Sciatic nerve (tissue), 2 donors: ENCODE data around the gene TANGO6. TPM values are rescaled to one million over a fixed set of nuclear protein-coding genes. Genes with fewer than 3 reads are reported as not detected.

Experiments used
- ATAC-seq: fragments of 200-7000 bp; cut with Tn5 transposase; one replicate; pipeline ENCODE4 v1.9.1; 2020; ENCODE audit warnings: mild to moderate bottlenecking, moderate library complexity
- DNase-seq: peaks from one replicate; pipeline ENCODE4 v3.0.0-alpha.2; 2020; ENCODE audit warnings: low spot score
- intact Hi-C: fragments of 100-400 bp; cut with DNase I; formaldehyde crosslinking; loops from one replicate; pipeline ENCODE4 v1.14.2; 2022
- total RNA-seq: library from RNA; stranded (reverse); fragmentation: NEBNext Ultra II Directional; extraction: Animal tissue kit (Norgen Biotek cat#: 25700); gene quantifications from one replicate; pipeline ENCODE4 v1.2.1, GENCODE V29; 2021
- donor health status: DM: no; HTN: no; CAD: no.
- donor health status: DM: no; HTN: no; CAD: no.

The TANGO6 gene
- total RNA-seq, 1 donor from 2014 or later, result 31.1 TPM

- no peak for DNase-seq
- intact Hi-C loops, result no loop called here
- no peak for ATAC-seq
These were observed 227.7 kb downstream of the TANGO6 start for GRCh38 chr16:69071036-69071435.

GRCh38 chr16:69072640-69072974 is 229.3 kb downstream of the TANGO6 start:
- intact Hi-C loops, result no loop called here
- DNase-seq (no peak), ATAC-seq (no peak)

DNA sequence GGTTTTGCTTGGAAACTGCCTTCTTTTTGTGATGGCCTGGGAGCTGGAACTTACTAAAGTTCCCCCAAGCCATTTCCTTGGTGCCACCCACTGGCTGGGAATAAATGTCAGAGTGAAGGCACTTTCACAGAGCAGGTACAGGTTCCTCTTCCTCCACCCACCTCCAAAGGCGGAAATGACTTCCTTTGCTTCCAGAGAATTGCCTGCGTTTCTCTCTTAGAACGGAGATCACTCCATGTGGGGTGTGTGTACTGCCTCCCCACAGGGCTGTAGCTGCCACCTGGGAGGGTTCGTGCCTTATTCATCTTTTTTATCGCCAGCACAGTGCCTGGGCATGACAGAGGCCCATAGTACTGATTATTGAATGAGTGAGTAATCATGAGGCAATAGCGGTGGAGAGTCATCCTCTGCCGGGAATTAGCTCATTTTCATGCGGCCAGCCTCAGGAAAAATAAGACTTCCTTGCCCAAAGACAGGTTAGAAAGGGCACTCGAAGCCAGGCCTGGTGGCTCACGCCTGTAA is 229.9 kb downstream of the TANGO6 start:
- no peak for DNase-seq
- intact Hi-C loops, result no loop called here
- no peak for ATAC-seq

- intact Hi-C loops, result no loop called here
- DNase-seq (no peak), ATAC-seq (no peak)
These were observed 233.9 kb downstream of the TANGO6 start for GRCh38 chr16:69077251-69077650.

- no peak for ATAC-seq
- intact Hi-C loops, result no loop called here
- DNase-seq, result no peak
These were observed 234.7 kb downstream of the TANGO6 start for GRCh38 chr16:69078073-69078472.

- intact Hi-C loops, result no loop called here
- ATAC-seq (no peak), DNase-seq (no peak)
These were observed 236.4 kb downstream of the TANGO6 start for GRCh38 chr16:69079697-69080096.

DNA sequence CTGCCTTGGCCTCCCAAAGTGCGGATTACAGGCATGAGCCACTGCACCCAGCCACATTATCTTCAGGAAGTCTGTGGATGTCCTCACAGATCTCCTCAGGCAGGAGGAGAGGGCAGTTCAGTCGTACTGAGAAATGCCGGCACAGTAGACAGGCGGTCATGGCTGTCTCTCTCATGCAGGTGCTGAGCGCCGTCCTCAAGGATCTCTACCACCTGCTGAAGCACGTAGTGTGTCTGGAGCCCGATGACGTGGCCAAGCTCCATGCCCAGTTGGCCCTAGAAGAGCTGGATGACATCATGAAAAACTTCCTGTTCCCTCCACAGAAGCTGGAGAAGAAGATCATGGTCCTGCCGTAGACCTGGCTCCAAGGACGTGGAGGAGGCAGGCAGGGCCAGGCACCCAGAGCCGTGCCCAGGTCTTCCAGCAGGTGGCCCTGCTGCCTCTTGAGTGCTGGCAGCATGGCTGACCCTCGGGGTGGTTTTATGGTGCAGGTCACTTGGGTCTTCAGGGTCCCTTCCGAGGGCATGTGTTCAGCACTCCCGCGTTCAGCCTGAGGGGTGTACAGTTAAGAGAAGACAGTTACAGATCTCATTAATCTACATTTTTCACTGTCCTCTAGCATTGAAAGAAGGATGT is 240.1 kb downstream of the TANGO6 start:
- intact Hi-C loops, result no loop called here
- DNase-seq, result no peak
- no peak for ATAC-seq

- ATAC-seq (no peak), DNase-seq (no peak)
- intact Hi-C loops, result no loop called here
These were observed 241.0 kb downstream of the TANGO6 start for GRCh38 chr16:69084289-69084688.

GRCh38 chr16:69085032-69085695 is 241.8 kb downstream of the TANGO6 start:
- no peak for ATAC-seq
- intact Hi-C loops, result no loop called here
- no peak for DNase-seq

GRCh38 chr16:69087161-69087581 is 243.8 kb downstream of the TANGO6 start:
- intact Hi-C loops, result no loop called here
- DNase-seq, result no peak
- no peak for ATAC-seq

GRCh38 chr16:69088684-69089083 is 245.4 kb downstream of the TANGO6 start:
- intact Hi-C loops, result no loop called here
- DNase-seq (no peak), ATAC-seq (no peak)

GRCh38 chr16:69089091-69089910 is 246.0 kb downstream of the TANGO6 start:
- ATAC-seq (no peak), DNase-seq (no peak)
- intact Hi-C loops, result no loop called here

GRCh38 chr16:69093974-69094373 is 250.6 kb downstream of the TANGO6 start:
- DNase-seq, result no peak
- intact Hi-C loops, result no loop called here
- no peak for ATAC-seq

- DNase-seq, result no peak
- no peak for ATAC-seq
- intact Hi-C loops, result no loop called here
These were observed 251.2 kb downstream of the TANGO6 start for GRCh38 chr16:69094501-69094900.

DNA sequence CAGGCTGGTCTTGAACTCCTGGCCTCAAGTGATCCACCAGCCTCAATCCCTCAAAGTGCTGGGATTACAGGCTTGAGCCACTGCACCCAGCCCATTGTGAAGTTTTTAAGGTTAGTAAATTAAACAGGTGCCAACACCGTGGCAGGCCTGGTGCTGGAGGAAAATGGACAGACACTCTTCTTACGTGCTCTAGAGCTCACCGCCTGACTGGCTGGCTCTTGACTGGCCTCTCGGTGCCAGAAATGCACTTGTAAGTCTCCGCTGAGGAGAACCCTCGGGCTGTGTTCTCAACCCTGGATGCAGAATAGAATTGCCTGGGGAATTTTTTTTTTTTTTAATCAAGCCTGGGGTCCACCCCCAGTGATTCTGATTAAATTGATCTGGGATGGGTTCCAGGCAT is 251.9 kb downstream of the TANGO6 start:
- intact Hi-C loops, result no loop called here
- no peak for DNase-seq
- ATAC-seq, result no peak

DNA sequence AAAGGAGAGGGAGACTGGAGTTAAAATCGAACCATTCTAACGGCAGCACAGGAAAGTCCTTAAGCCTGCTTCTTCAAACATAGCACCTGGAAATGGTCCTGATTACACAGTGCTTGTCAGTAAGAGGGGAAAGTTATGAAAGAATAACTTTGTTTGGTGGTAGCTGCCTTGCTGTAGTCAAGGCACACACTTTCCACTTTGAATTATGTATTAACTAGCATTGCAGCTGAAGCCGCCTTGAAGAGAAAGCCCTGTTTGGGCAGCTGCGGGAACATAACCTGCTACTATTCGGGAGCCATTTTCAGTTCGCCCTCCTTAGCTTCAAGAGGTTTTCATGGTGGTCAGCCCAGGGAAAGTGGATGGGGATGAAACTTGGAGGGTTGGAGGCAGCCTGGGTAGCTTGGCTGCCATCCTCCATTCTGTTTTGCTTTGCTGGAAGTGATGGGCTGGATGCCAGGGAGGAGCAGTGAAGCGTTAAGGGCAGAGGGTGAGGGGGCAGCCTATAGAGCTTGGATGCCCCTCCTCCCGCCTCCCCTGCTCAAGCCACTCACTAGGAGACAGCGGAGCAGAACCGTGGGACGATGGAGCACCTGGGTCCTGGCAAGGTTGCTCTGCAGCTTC is 256.9 kb downstream of the TANGO6 start:
- DNase-seq, result no peak
- no peak for ATAC-seq
- intact Hi-C loops, result no loop called here

DNA sequence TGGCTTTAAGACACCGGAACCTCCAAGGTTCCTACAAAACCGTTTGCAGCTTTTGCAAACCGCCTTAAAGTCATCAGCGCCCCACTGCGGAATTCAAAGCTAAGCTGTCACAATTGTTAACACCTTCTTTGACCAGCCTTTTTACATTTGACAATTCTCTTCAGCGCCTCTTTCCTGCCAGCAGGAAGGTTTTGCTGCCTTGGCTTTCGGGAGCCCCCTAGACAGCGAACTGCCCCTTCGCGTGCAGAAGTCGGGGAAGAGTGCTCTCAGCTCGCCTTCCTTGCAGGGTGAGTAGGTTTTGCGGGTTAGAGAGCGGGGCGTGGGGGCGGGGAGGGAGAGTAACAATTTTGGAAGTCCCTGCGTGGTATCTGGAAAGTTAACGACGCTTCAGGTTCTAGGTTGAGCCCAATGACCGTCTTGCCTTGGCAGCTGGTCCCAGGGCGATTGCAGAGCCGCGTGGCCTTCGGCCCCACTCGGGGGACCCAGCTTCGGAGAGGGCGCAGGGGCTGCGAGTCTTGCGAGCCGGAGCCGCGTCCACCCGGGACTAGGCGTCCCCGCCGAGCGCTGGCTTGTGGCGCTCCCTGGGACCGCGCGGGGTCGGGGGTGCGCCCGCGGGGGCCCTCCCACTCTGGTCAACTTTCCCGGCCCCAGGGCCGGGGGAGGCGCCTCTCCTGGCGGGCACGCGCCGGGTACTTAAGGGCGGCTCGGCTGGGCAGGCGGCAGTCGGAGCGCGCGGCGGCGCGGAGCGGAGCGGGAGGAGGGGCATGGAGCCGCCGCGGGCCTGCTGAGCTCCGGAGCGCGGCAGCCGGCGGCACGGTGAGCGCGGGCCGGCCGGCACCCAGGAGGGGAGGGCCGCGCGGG is 262.4 kb downstream of the TANGO6 start, which contains the start of gene HAS3:
Gene HAS3, plus strand, starts transcription at position 153 of the 861 bp plus-strand sequence. CDS start 3,743 bp downstream, outside the sequence.
- intact Hi-C loops, result no loop called here
- DNase-seq (no peak), ATAC-seq (peak; percentile 59)

- ATAC-seq, result no peak
- intact Hi-C loops, result no loop called here
- DNase-seq, result no peak
These were observed 263.4 kb downstream of the TANGO6 start for GRCh38 chr16:69106491-69107315.
